ENCODE measurements around the gene CASP1.

DNA sequence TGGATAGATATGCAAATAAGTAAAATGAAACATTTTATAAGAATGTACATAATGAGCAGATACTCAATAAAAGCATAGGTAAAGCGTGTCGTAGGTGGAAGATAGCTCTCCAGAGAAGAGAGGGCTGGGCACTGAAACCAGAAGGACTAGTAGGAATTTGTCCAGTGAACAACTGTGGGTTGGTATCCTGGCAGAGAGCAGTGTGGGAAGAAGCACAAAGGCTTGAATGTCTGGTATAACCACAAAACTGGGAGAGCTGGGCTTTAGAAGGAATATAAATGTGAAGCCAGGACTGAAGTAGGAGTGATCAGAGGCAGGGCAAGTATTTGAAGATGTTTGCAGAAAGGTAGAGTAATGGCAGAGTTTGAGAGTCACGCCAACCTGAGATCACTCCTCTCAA lies 43.3 kb upstream of the CASP1 start:
- TF ChIP-seq GATA3 (IDR thresholded peaks at IDR 0.05; ENCODE audit: low read depth, low read length) (no peak), GATA2 (IDR thresholded peaks at IDR 0.05; ENCODE audit: low read depth, low read length) (no peak)
